Bronchial epithelial cell (primary cell): Measurements from ENCODE around the gene ZNF853. TPM values are rescaled to one million over a fixed set of nuclear protein-coding genes. Genes with fewer than 3 reads are reported as not detected.

Experiments
- DNase-seq: peaks from one replicate; pipeline ENCODE4 v3.0.0-alpha.2; 2010; ENCODE audit warnings: low read depth
- FAIRE-seq: peaks from 2 replicates; lab custom pipeline; 2011; peaks lifted over from hg19 to GRCh38; lab: Jason Lieb, UNC
- H3K27me3 ChIP-seq: 2 replicates; pipeline ENCODE4 v1.5.1; 2011; ENCODE audit warnings: low read length; ENCODE audit not compliant: control insufficient read depth, insufficient read depth
- H3K36me3 ChIP-seq: 2 replicates; pipeline ENCODE4 v1.5.1; 2011; ENCODE audit warnings: low read length; ENCODE audit not compliant: control insufficient read depth, insufficient read depth
- H3K4me3 ChIP-seq: 2 replicates; pipeline ENCODE4 v1.5.1; 2011; ENCODE audit warnings: mild to moderate bottlenecking, low read depth, low read length, control low read depth
- CTCF ChIP-seq: IDR thresholded peaks from 2 replicates; pipeline ENCODE4 v1.5.1; 2011; ENCODE audit warnings: mild to moderate bottlenecking, moderate library complexity, low read length, control low read depth, inconsistent platforms; ENCODE audit not compliant: insufficient read depth, severe bottlenecking
- total RNA-seq: library from RNA; depleted of rRNA; stranded (reverse); fragments of >200 nt; gene quantifications from 2 replicates; pipeline ENCODE4 v1.2.1, GENCODE V29; 2014

Gene ZNF853
- total RNA-seq, 1 donor from 2014 or later: 0.53 TPM

GRCh38 chr7:6637544-6638229 lies 22.3 kb downstream of the ZNF853 start:
- DNase-seq (no peak), FAIRE-seq (no peak)
- H3K4me3 ChIP-seq: peak overlapping the region; percentile 88
- peaks cover 10% of the 10 kb centered on the region for H3K36me3 ChIP-seq
- TF ChIP-seq CTCF: peak; percentile 28
- no peaks in the 10 kb centered on the region for H3K27me3 ChIP-seq

GRCh38 chr7:6639032-6639431 lies 23.6 kb downstream of the ZNF853 start:
- no peaks in the 10 kb centered on the region for H3K27me3 ChIP-seq
- no peak overlapping the region for H3K4me3 ChIP-seq
- TF ChIP-seq CTCF: no peak
- DNase-seq (no peak), FAIRE-seq (no peak)
- peaks cover 21% of the 10 kb centered on the region for H3K36me3 ChIP-seq

GRCh38 chr7:6639627-6640026 lies 24.2 kb downstream of the ZNF853 start:
- FAIRE-seq (no peak), DNase-seq (no peak)
- TF ChIP-seq CTCF: no peak
- Histone ChIP-seq H3K36me3 (peaks cover 25% of the 10 kb centered on the region), H3K27me3 (no peaks in the 10 kb centered on the region), H3K4me3 (no peak overlapping the region)

GRCh38 chr7:6640246-6640721 lies 24.9 kb downstream of the ZNF853 start:
- FAIRE-seq: no peak
- peaks cover 30% of the 10 kb centered on the region for H3K36me3 ChIP-seq
- no peak overlapping the region for H3K4me3 ChIP-seq
- no peak for TF ChIP-seq CTCF
- DNase-seq: peak; percentile 48
- no peaks in the 10 kb centered on the region for H3K27me3 ChIP-seq

GRCh38 chr7:6641305-6642035 lies 26.1 kb downstream of the ZNF853 start:
- Histone ChIP-seq H3K4me3 (no peak overlapping the region), H3K36me3 (peaks cover 32% of the 10 kb centered on the region), H3K27me3 (no peaks in the 10 kb centered on the region)
- no peak for TF ChIP-seq CTCF
- DNase-seq (no peak), FAIRE-seq (no peak)
